ENCODE data around the gene ATP4A.

Gene ATP4A

GRCh38 chr19:35534803-35535480, 28.5 kb downstream of the ATP4A start:
- no peak for TF ChIP-seq CTCF (IDR thresholded peaks at IDR 0.05; ENCODE audit: control insufficient read depth, insufficient read depth, low read depth, low read length, missing control alignments)
- no peak overlapping the region for H3K4me3 ChIP-seq (ENCODE audit: control insufficient read depth, low read depth, low read length)
- no peak for DNase-seq (ENCODE audit: low read depth)

- DNase-seq (ENCODE audit: low read depth): no peak
- H3K4me3 ChIP-seq (ENCODE audit: control insufficient read depth, low read depth, low read length): no peak overlapping the region; the same call in 1 of the 2 replicates
- no peak for TF ChIP-seq CTCF (IDR thresholded peaks at IDR 0.05; ENCODE audit: control insufficient read depth, insufficient read depth, low read depth, low read length, missing control alignments)
Observed at GRCh38 chr19:35533822-35534392, 29.6 kb downstream of the ATP4A start.

GRCh38 chr19:35533201-35533821, 30.1 kb downstream of the ATP4A start, which contains the start of gene GAPDHS:
GAPDHS (plus strand) TSS chr19:35533456; CDS start chr19:35533528, 72 bp downstream.
- no peak for TF ChIP-seq CTCF (IDR thresholded peaks at IDR 0.05; ENCODE audit: control insufficient read depth, insufficient read depth, low read depth, low read length, missing control alignments)
- DNase-seq (ENCODE audit: low read depth): no peak
- no peak within 1 kb of the TSS; the same call in 1 of the 2 replicates for H3K4me3 ChIP-seq (ENCODE audit: control insufficient read depth, low read depth, low read length)

GRCh38 chr19:35531291-35531690, 32.2 kb downstream of the ATP4A start:
- no peak for TF ChIP-seq CTCF (IDR thresholded peaks at IDR 0.05; ENCODE audit: control insufficient read depth, insufficient read depth, low read depth, low read length, missing control alignments)
- DNase-seq (ENCODE audit: low read depth): no peak
- no peak overlapping the region for H3K4me3 ChIP-seq (ENCODE audit: control insufficient read depth, low read depth, low read length)

- DNase-seq (ENCODE audit: low read depth): no peak
Observed at GRCh38 chr19:35529241-35530218, 33.9 kb downstream of the ATP4A start.

More at GRCh38 chr19:35529241-35530218, 33.9 kb downstream of the ATP4A start:
- H3K4me3 ChIP-seq (ENCODE audit: control insufficient read depth, low read depth, low read length): no peak overlapping the region
- no peak for TF ChIP-seq CTCF (IDR thresholded peaks at IDR 0.05; ENCODE audit: control insufficient read depth, insufficient read depth, low read depth, low read length, missing control alignments)
